ENCODE data around the gene SARNP.
"Not testable (repeated sequence)": the region's sequence is repeated elsewhere in the genome, so short reads cannot be mapped to it uniquely, and the experiment has no call there.

DNA sequence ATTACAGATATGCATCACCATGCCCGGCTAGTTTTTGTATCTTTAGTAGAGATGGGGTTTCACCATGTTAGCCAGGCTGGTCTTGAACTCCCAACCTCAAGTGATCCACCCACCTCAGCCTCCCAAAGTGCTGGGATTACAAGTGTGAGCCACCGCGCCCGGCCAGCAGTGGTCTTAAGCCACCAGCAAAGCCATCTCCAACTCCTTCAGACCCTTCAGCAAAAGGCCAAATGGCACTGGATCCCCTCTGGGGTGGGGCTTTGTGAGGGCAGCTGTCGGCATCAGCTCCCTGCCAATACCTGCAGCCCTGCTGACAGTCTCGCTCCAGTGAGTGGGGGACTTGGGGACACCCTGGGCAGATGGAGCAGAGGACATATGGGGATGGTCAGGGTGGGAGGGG is 16.9 kb upstream of the SARNP start:
- TF ChIP-seq CTCF (IDR thresholded peaks at IDR 0.05; ENCODE audit: insufficient read depth, low read length, poor library complexity, severe bottlenecking); EZH2phosphoT487 (conservative IDR thresholded peaks at IDR 0.05; ENCODE audit: low read length): not testable (repeated sequence)
